Body of pancreas (tissue), 4 donors: ENCODE results near the gene ST14.

ENCODE experiments used
- POLR2A ChIP-seq, 3 donors: fragments of 450-650 bp; IDR thresholded peaks; one replicate each; pipeline ENCODE4 v1.6.1; 2016; ENCODE audit warnings: antibody characterized with exemption in 3 of 3, mild to moderate bottlenecking in 2 of 3
- TF ChIP-seq, protein P1 (sequence below), 7 experiments: fragments of 450-650 bp in 4 of 7; fragments of 200-600 bp in 3 of 7; sonication (generic) in 3 of 7; IDR thresholded peaks; one replicate each; pipeline ENCODE4 v1.5.1; 2016 to 2019; ENCODE audit warnings: antibody characterized with exemption in 7 of 7

DNA sequence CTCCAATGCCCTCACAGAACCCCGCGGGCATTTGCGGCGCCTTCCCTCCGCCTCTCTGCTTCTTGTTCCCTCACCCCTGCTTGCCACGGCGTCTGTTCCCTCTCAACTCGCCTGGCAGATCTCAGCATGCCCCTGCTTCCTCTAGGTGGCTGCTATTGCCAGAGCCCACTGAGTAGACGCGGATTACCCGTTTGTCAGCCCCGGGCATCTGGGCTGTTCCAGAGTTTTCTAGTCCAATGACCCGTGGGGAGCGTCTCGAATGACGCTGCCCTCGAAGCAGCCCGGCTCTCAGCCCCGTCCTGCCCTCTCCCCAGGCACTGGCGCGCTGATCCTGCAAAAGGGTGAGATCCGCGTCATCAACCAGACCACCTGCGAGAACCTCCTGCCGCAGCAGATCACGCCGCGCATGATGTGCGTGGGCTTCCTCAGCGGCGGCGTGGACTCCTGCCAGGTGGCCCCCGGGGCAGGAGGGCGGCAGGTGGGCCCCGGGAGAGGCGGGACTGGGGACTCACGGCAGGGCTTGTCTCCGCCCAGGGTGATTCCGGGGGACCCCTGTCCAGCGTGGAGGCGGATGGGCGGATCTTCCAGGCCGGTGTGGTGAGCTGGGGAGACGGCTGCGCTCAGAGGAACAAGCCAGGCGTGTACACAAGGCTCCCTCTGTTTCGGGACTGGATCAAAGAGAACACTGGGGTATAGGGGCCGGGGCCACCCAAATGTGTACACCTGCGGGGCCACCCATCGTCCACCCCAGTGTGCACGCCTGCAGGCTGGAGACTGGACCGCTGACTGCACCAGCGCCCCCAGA is 49.7 kb downstream of the ST14 start:
- TF ChIP-seq, protein P1, sequence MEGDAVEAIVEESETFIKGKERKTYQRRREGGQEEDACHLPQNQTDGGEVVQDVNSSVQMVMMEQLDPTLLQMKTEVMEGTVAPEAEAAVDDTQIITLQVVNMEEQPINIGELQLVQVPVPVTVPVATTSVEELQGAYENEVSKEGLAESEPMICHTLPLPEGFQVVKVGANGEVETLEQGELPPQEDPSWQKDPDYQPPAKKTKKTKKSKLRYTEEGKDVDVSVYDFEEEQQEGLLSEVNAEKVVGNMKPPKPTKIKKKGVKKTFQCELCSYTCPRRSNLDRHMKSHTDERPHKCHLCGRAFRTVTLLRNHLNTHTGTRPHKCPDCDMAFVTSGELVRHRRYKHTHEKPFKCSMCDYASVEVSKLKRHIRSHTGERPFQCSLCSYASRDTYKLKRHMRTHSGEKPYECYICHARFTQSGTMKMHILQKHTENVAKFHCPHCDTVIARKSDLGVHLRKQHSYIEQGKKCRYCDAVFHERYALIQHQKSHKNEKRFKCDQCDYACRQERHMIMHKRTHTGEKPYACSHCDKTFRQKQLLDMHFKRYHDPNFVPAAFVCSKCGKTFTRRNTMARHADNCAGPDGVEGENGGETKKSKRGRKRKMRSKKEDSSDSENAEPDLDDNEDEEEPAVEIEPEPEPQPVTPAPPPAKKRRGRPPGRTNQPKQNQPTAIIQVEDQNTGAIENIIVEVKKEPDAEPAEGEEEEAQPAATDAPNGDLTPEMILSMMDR (IDR thresholded peaks at IDR 0.05): no peak
- TF ChIP-seq POLR2A (IDR thresholded peaks at IDR 0.05): no peak
